SH-SY5Y (cell line): ENCODE measurements around the gene RPS6KA2.

Source experiments
- GATA2 ChIP-seq: IDR thresholded peaks from 2 replicates; pipeline ENCODE4 v1.6.1; 2011; ENCODE audit warnings: mild to moderate bottlenecking, low read depth, low read length
- GATA3 ChIP-seq: IDR thresholded peaks from 2 replicates; pipeline ENCODE4 v1.6.1; 2011; ENCODE audit warnings: low read depth, mild to moderate bottlenecking, low read length, moderate library complexity

DNA sequence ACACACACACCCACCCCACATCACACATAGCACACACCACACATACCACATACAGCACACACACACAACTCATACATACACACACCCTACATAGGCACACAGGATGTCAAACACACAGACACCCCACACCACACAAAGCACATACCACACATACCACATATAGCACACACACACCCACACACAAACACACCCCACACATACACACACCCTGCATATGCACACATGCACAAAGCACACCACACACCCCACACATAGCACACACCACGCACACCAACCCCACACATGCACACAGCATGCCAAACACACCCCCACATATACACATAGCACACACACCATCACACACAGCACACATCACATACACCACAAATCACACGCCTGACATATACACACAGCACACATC, 119.7 kb downstream of the RPS6KA2 start:
- TF ChIP-seq GATA2: no peak
- TF ChIP-seq GATA3: no peak
